EL (cell line): Measurements from ENCODE around the gene SCUBE1.

ENCODE experiments used
- DNase-seq: peaks from one replicate; pipeline ENCODE4 v3.0.0-alpha.2; 2016

The SCUBE1 gene

GRCh38 chr22:43255299-43255698 lies 87.9 kb downstream of the SCUBE1 start:
- no peak for DNase-seq

GRCh38 chr22:43253839-43254238 lies 89.3 kb downstream of the SCUBE1 start:
- no peak for DNase-seq

- DNase-seq = no peak
Measured at GRCh38 chr22:43252319-43252718, 90.9 kb downstream of the SCUBE1 start.

- no peak for DNase-seq
Measured at GRCh38 chr22:43249789-43250471, 93.2 kb downstream of the SCUBE1 start.

- no peak for DNase-seq
Measured at GRCh38 chr22:43247546-43248260, 95.5 kb downstream of the SCUBE1 start.

- no peak for DNase-seq
Measured at GRCh38 chr22:43246188-43246587, 97.0 kb downstream of the SCUBE1 start.

GRCh38 chr22:43245717-43246116 lies 97.5 kb downstream of the SCUBE1 start:
- no peak for DNase-seq

GRCh38 chr22:43244803-43245527 lies 98.2 kb downstream of the SCUBE1 start:
- DNase-seq = no peak

- DNase-seq = no peak
Measured at GRCh38 chr22:43244402-43244801, 98.8 kb downstream of the SCUBE1 start.

- no peak for DNase-seq
Measured at GRCh38 chr22:43243324-43243723, 99.8 kb downstream of the SCUBE1 start.

GRCh38 chr22:43242627-43243026 lies 100.5 kb downstream of the SCUBE1 start:
- DNase-seq = no peak

- DNase-seq = no peak
Measured at GRCh38 chr22:43241699-43242386, 101.3 kb downstream of the SCUBE1 start.

GRCh38 chr22:43241138-43241597 lies 102.0 kb downstream of the SCUBE1 start:
- DNase-seq = no peak

GRCh38 chr22:43240614-43241013 lies 102.6 kb downstream of the SCUBE1 start:
- DNase-seq = no peak

GRCh38 chr22:43239956-43240355 lies 103.2 kb downstream of the SCUBE1 start:
- DNase-seq = no peak

- DNase-seq = no peak
Measured at GRCh38 chr22:43239193-43239780, 103.9 kb downstream of the SCUBE1 start.

GRCh38 chr22:43238526-43239006 lies 104.6 kb downstream of the SCUBE1 start:
- DNase-seq = no peak

- no peak for DNase-seq
Measured at GRCh38 chr22:43237280-43237679, 105.9 kb downstream of the SCUBE1 start.

GRCh38 chr22:43236411-43237166 lies 106.6 kb downstream of the SCUBE1 start:
- DNase-seq = no peak

GRCh38 chr22:43235445-43236409 lies 107.4 kb downstream of the SCUBE1 start:
- DNase-seq = no peak
